ENCODE results near the gene TM9SF4. TPM values are rescaled to one million over a fixed set of nuclear protein-coding genes. Genes with fewer than 3 reads are reported as not detected.
"Not testable (repeated sequence)": the region's sequence is repeated elsewhere in the genome, so short reads cannot be mapped to it uniquely, and the experiment has no call there.

Gene TM9SF4
- total RNA-seq, 4 donors from 2014 or later = 18.0 to 22.9 (median 21.0) TPM

- ATAC-seq = no peak
Observed at GRCh38 chr20:32119734-32120133, 10.2 kb downstream of the TM9SF4 start.

GRCh38 chr20:32121908-32122307 lies 12.4 kb downstream of the TM9SF4 start:
- in situ Hi-C loops (cut with MboI; ENCODE audit: low sequenced_read_pairs in 4 of 4) = loop anchor here in 1 of 4 donors (25.0 kb wide), 1 partner anchor 585 kb away; a partner anchor contains a TSS
- H3K36me3 ChIP-seq; DNase-seq; H3K9me3 ChIP-seq; ATAC-seq; H3K4me3 ChIP-seq; H3K27ac ChIP-seq; H3K27me3 ChIP-seq; intact Hi-C loops (cut with DNase I; ENCODE audit: low total_unique reads): not testable (repeated sequence)
- H3K4me1 ChIP-seq = peaks cover 12 to 17% of the 10 kb centered on the region in 2 donors

More at GRCh38 chr20:32119734-32120133, 10.2 kb downstream of the TM9SF4 start:
- Histone ChIP-seq H3K27me3 (no peaks in the 10 kb centered on the region), H3K36me3 (no peaks in the 10 kb centered on the region), H3K9me3 (no peaks in the 10 kb centered on the region), H3K4me1 (peaks cover 33 to 34% of the 10 kb centered on the region in 2 donors), H3K4me3 (no peak overlapping the region), H3K27ac (no peak overlapping the region)
- no peak for TF ChIP-seq POLR2A (IDR thresholded peaks at IDR 0.05)
- TF ChIP-seq, protein P1, sequence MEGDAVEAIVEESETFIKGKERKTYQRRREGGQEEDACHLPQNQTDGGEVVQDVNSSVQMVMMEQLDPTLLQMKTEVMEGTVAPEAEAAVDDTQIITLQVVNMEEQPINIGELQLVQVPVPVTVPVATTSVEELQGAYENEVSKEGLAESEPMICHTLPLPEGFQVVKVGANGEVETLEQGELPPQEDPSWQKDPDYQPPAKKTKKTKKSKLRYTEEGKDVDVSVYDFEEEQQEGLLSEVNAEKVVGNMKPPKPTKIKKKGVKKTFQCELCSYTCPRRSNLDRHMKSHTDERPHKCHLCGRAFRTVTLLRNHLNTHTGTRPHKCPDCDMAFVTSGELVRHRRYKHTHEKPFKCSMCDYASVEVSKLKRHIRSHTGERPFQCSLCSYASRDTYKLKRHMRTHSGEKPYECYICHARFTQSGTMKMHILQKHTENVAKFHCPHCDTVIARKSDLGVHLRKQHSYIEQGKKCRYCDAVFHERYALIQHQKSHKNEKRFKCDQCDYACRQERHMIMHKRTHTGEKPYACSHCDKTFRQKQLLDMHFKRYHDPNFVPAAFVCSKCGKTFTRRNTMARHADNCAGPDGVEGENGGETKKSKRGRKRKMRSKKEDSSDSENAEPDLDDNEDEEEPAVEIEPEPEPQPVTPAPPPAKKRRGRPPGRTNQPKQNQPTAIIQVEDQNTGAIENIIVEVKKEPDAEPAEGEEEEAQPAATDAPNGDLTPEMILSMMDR (IDR thresholded peaks at IDR 0.05 in 4 of 5, conservative IDR thresholded peaks at IDR 0.05 in 1 of 5) = no peak
- DNase-seq = no peak
- in situ Hi-C loops (cut with MboI; ENCODE audit: low sequenced_read_pairs in 4 of 4) (loop anchor here in 1 of 4 donors (10.0 to 25.0 kb wide), 2 partner anchors 85 to 582 kb away; partner anchors contain the start of genes PLAGL2 and POFUT1), intact Hi-C loops (cut with DNase I; ENCODE audit: low total_unique reads) (loop anchor here (10.0 kb wide), 1 partner anchor 285 kb away; no protein-coding TSS in a partner anchor)

- no peak for ATAC-seq
- in situ Hi-C loops (cut with MboI; ENCODE audit: low sequenced_read_pairs in 4 of 4) = loop anchor here in 1 of 4 donors (25.0 kb wide), 1 partner anchor 586 kb away; a partner anchor contains a TSS
Observed at GRCh38 chr20:32123088-32123487, 13.6 kb downstream of the TM9SF4 start.

DNA sequence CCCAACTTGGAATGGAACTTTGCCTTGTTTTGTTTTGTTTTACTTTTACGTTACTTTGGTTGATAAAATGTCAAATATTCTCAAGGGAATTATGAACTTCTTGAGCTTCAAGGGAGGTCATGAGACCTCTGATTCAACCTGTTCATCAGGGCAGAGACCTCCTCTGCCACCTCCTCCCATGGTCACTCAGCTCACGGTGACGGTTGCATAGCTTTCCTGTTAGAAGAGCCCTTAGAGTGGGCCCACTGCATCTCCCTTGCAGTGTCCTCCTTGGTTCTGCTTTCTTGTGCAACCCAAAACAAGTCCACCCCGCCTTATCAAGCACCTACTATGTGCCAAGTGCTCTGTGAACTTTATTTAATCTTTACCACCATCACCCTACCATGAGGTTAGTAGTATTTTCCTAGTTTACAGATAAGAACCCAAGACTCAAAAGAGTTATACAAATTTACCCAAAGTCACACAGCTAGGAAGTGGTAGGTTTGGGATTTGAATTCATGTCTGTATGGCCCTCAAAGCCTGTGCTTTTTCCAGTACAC lies 15.5 kb downstream of the TM9SF4 start:
- peaks cover 18 to 20% of the 10 kb centered on the region in 2 donors for H3K4me1 ChIP-seq
- no peaks in the 10 kb centered on the region for H3K9me3 ChIP-seq
- no peaks in the 10 kb centered on the region for H3K27me3 ChIP-seq
- in situ Hi-C loops (cut with MboI; ENCODE audit: low sequenced_read_pairs in 4 of 4) (loop anchor here in 1 of 4 donors (25.0 kb wide), 1 partner anchor 588 kb away; a partner anchor contains a TSS), intact Hi-C loops (cut with DNase I; ENCODE audit: low total_unique reads) (no loop called here)
- no peak for TF ChIP-seq POLR2A (IDR thresholded peaks at IDR 0.05)
- TF ChIP-seq, protein P1 (IDR thresholded peaks at IDR 0.05 in 4 of 5, conservative IDR thresholded peaks at IDR 0.05 in 1 of 5) = no peak
- DNase-seq (no peak), ATAC-seq (no peak)
- H3K27ac ChIP-seq = no peak overlapping the region
- H3K36me3 ChIP-seq = no peaks in the 10 kb centered on the region
- no peak overlapping the region for H3K4me3 ChIP-seq

More at GRCh38 chr20:32123088-32123487, 13.6 kb downstream of the TM9SF4 start:
- intact Hi-C loops (cut with DNase I; ENCODE audit: low total_unique reads) = no loop called here
- peaks cover 12 to 16% of the 10 kb centered on the region in 2 donors for H3K4me1 ChIP-seq
- no peak overlapping the region for H3K4me3 ChIP-seq
- H3K27ac ChIP-seq = no peak overlapping the region
- no peaks in the 10 kb centered on the region for H3K36me3 ChIP-seq
- H3K27me3 ChIP-seq = no peaks in the 10 kb centered on the region
- TF ChIP-seq, protein P1 (IDR thresholded peaks at IDR 0.05 in 4 of 5, conservative IDR thresholded peaks at IDR 0.05 in 1 of 5) = no peak
- TF ChIP-seq POLR2A (IDR thresholded peaks at IDR 0.05) = no peak
- no peaks in the 10 kb centered on the region for H3K9me3 ChIP-seq
- no peak for DNase-seq

DNA sequence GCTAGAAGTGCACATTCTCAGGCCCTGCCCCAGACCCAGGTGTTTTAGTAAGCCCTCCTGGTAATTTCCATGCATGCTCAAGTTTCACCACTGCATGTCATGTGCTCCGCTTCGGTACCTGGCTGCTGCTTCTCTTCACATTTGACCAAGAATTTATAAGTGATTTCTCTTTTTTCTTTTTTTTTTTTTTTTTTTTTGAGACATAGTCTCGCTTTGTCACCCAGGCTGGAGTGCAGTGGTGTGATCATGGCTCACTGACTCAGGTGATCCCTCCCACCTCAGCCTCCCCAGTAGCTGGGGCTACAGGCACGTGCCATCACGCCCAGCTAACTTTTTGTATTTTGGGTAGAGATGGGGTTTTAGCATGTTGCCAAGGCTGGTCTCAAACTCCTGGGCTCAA lies 16.0 kb downstream of the TM9SF4 start:
- H3K27ac ChIP-seq = no peak overlapping the region

More for the DNA sequence above, 16.0 kb downstream of the TM9SF4 start:
- no peak for ATAC-seq
- DNase-seq = no peak
- TF ChIP-seq, protein P1 (IDR thresholded peaks at IDR 0.05 in 4 of 5, conservative IDR thresholded peaks at IDR 0.05 in 1 of 5) = no peak
- no peak for TF ChIP-seq POLR2A (IDR thresholded peaks at IDR 0.05)
- in situ Hi-C loops (cut with MboI; ENCODE audit: low sequenced_read_pairs in 4 of 4) = no loop called here
- intact Hi-C loops (cut with DNase I; ENCODE audit: low total_unique reads) = no loop called here
- Histone ChIP-seq H3K27me3 (no peaks in the 10 kb centered on the region), H3K4me3 (no peak overlapping the region), H3K36me3 (no peaks in the 10 kb centered on the region), H3K9me3 (no peaks in the 10 kb centered on the region), H3K4me1 (peaks cover 24 to 25% of the 10 kb centered on the region in 2 donors)
